ENCODE data around the gene LRRC38. TPM values are rescaled to one million over a fixed set of nuclear protein-coding genes. Genes with fewer than 3 reads are reported as not detected.

Gene LRRC38
- total RNA-seq, 1 donor from 2014 or later: not detected

DNA sequence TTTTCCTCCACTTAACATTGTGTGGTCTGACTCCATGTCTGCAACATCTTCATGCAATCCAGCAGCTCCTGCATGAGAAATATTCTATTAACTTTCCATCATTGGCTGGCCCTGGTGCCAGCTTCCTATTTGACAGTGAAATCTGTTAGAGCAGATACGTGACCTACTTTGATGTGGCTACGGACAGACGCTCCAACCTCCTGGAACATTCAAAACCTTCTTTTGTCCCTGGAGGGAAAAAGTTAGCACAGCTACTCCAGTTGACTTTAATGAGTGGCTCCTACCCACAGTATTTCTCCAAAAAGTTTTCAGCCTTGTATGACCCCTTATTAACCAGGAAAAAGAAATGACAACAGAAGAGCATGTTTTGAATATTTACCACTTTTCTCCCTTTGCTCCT lies 81.6 kb downstream of the LRRC38 start:
- no peak for TF ChIP-seq EZH2 (IDR thresholded peaks at IDR 0.05; ENCODE audit: insufficient read depth, low read length)
- TF ChIP-seq, protein P1, sequence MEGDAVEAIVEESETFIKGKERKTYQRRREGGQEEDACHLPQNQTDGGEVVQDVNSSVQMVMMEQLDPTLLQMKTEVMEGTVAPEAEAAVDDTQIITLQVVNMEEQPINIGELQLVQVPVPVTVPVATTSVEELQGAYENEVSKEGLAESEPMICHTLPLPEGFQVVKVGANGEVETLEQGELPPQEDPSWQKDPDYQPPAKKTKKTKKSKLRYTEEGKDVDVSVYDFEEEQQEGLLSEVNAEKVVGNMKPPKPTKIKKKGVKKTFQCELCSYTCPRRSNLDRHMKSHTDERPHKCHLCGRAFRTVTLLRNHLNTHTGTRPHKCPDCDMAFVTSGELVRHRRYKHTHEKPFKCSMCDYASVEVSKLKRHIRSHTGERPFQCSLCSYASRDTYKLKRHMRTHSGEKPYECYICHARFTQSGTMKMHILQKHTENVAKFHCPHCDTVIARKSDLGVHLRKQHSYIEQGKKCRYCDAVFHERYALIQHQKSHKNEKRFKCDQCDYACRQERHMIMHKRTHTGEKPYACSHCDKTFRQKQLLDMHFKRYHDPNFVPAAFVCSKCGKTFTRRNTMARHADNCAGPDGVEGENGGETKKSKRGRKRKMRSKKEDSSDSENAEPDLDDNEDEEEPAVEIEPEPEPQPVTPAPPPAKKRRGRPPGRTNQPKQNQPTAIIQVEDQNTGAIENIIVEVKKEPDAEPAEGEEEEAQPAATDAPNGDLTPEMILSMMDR (IDR thresholded peaks at IDR 0.05; ENCODE audit: insufficient read depth, low read depth, low read length): no peak
- DNase-seq (ENCODE audit: low read depth) (no peak), FAIRE-seq (no peak)
- Histone ChIP-seq H4K20me1 (ENCODE audit: insufficient read depth, low read length) (no peaks in the 10 kb centered on the region), H3K27me3 (ENCODE audit: insufficient read depth, low read length) (no peaks in the 10 kb centered on the region), H2AFZ (ENCODE audit: low read depth, low read length) (no peak overlapping the region), H3K9ac (ENCODE audit: low read length) (no peak overlapping the region), H3K9me3 (ENCODE audit: insufficient read depth, low read depth, low read length) (peaks cover 2% of the 10 kb centered on the region), H3K27ac (ENCODE audit: low read depth, low read length) (no peak overlapping the region), H3K79me2 (ENCODE audit: insufficient read depth, low read length) (no peaks in the 10 kb centered on the region), H3K4me1 (ENCODE audit: insufficient read depth, low read length) (no peaks in the 10 kb centered on the region), H3K4me2 (ENCODE audit: low read length) (no peak overlapping the region), H3K36me3 (ENCODE audit: insufficient read depth, low read length) (no peaks in the 10 kb centered on the region), H3K4me3 (ENCODE audit: insufficient read depth, low read depth, low read length) (no peak overlapping the region)
- H3K27me3 Mint-ChIP-seq (ENCODE audit: low read depth, unreplicated experiment): no peaks in the 10 kb centered on the region
- H3K9me3 Mint-ChIP-seq (ENCODE audit: unreplicated experiment): peaks cover 10% of the 10 kb centered on the region
- no peaks in the 10 kb centered on the region for H3K4me1 Mint-ChIP-seq (ENCODE audit: low read depth, unreplicated experiment)
- no peak overlapping the region for H3K4me3 Mint-ChIP-seq (ENCODE audit: unreplicated experiment)
- no peaks in the 10 kb centered on the region for H3K36me3 Mint-ChIP-seq (ENCODE audit: low read depth, unreplicated experiment)
- H3K27ac Mint-ChIP-seq (ENCODE audit: unreplicated experiment): no peak overlapping the region

- H2AFZ ChIP-seq (ENCODE audit: low read depth, low read length): no peak overlapping the region
- no peak overlapping the region for H3K27ac ChIP-seq (ENCODE audit: low read depth, low read length)
- H3K4me1 ChIP-seq (ENCODE audit: insufficient read depth, low read length): no peaks in the 10 kb centered on the region
- no peaks in the 10 kb centered on the region for H4K20me1 ChIP-seq (ENCODE audit: insufficient read depth, low read length)
- no peak for TF ChIP-seq EZH2 (IDR thresholded peaks at IDR 0.05; ENCODE audit: insufficient read depth, low read length)
- TF ChIP-seq, protein P1 (IDR thresholded peaks at IDR 0.05; ENCODE audit: insufficient read depth, low read depth, low read length): no peak
- H3K4me2 ChIP-seq (ENCODE audit: low read length): no peak overlapping the region
- H3K27me3 Mint-ChIP-seq (ENCODE audit: low read depth, unreplicated experiment): no peaks in the 10 kb centered on the region
- H3K9me3 ChIP-seq (ENCODE audit: insufficient read depth, low read depth, low read length): peaks cover 2% of the 10 kb centered on the region
- no peaks in the 10 kb centered on the region for H3K27me3 ChIP-seq (ENCODE audit: insufficient read depth, low read length)
- H3K4me3 Mint-ChIP-seq (ENCODE audit: unreplicated experiment): no peak overlapping the region
- no peak overlapping the region for H3K9ac ChIP-seq (ENCODE audit: low read length)
- FAIRE-seq (no peak), DNase-seq (ENCODE audit: low read depth) (no peak)
- no peaks in the 10 kb centered on the region for H3K36me3 ChIP-seq (ENCODE audit: insufficient read depth, low read length)
- H3K36me3 Mint-ChIP-seq (ENCODE audit: low read depth, unreplicated experiment): no peaks in the 10 kb centered on the region
- no peaks in the 10 kb centered on the region for H3K79me2 ChIP-seq (ENCODE audit: insufficient read depth, low read length)
- no peak overlapping the region for H3K27ac Mint-ChIP-seq (ENCODE audit: unreplicated experiment)
- no peaks in the 10 kb centered on the region for H3K4me1 Mint-ChIP-seq (ENCODE audit: low read depth, unreplicated experiment)
- H3K9me3 Mint-ChIP-seq (ENCODE audit: unreplicated experiment): peaks cover 10% of the 10 kb centered on the region
- no peak overlapping the region for H3K4me3 ChIP-seq (ENCODE audit: insufficient read depth, low read depth, low read length)
These were observed 83.3 kb downstream of the LRRC38 start for GRCh38 chr1:13430495-13430894.

Other genes with a start within 250 kb of the LRRC38 start
- gene PRAMEF8, start 228.9 kb downstream of the LRRC38 start, total RNA-seq: 0.20 TPM in 1 of 2 replicates, not detected in the other
- not detected in 2 replicates for gene PRAMEF33, start 210.5 kb downstream of the LRRC38 start, total RNA-seq
- gene PRAMEF15, start 198.4 kb downstream of the LRRC38 start, total RNA-seq: not detected in 2 replicates
- 0.20 TPM in 1 of 2 replicates, not detected in the other for gene PRAMEF14, start 166.9 kb downstream of the LRRC38 start, total RNA-seq
- not detected in 2 replicates for gene PRAMEF19, start 142.1 kb downstream of the LRRC38 start, total RNA-seq
- gene PRAMEF17, start 124.4 kb downstream of the LRRC38 start, total RNA-seq: not detected in 2 replicates
- gene PRAMEF20, start 103.6 kb downstream of the LRRC38 start, total RNA-seq: not detected in 2 replicates
- gene PDPN, start 69.8 kb upstream of the LRRC38 start, total RNA-seq: 39.7 and 59.2 TPM in 2 replicates
- 48.8 and 49.0 TPM in 2 replicates for gene PRDM2, start 186.2 kb upstream of the LRRC38 start, total RNA-seq